ENCODE data around the gene TPH2. TPM values are rescaled to one million over a fixed set of nuclear protein-coding genes. Genes with fewer than 3 reads are reported as not detected.
A peak's percentile ranks its signal among the peaks of the same experiment; 100 is the strongest.

Gene TPH2
- total RNA-seq, 1 donor from 2014 or later, result not detected

DNA sequence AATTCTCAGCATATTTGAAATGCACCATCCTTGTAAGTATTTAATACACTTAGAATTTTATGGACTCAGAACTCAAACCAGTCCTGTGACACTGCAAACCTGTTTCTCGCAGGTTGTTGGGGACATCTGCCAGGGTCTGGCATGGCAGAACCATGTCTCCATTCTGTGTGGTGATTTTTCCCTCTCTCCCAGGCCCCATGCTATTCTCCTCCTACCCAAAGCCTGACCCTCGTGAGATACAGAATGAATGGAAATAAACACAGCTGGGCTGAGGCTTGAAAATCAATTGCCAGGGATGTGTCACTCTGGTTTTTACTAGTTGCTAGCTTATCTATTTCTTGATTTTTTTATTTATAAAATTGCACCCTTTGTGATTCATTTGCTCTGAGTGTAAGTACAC, 19.8 kb downstream of the TPH2 start:
- DNase-seq (ENCODE audit: extremely low read depth, low read depth, low spot score), result no peak

DNA sequence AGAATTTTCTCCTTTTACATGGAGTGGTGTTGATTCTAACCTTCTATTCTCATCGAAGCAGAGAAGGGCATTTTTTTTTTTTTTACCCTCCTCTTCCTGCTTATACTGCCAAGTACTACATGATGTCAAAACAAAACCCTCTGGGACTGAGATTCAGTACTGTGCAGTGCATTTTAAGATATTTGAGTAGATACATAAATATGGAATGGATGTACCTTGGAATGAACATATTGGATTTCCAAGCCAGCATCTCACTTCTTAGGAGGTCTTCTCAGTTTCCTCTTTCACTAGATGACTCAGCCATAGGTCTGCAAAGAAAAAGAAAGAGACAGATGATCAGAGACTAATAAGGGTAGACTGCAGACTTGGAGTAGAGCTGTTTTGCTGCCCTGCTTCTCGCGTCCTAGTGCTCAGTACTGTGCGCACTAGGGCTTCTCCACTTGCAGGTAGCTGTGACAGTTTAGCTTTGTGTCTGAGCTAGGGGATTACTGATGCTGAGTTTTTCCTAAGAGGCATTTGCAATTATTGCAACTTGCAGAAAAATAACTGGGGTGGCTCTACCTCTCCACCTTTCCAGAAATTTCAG, 20.4 kb downstream of the TPH2 start:
- DNase-seq (ENCODE audit: extremely low read depth, low read depth, low spot score), result no peak

DNA sequence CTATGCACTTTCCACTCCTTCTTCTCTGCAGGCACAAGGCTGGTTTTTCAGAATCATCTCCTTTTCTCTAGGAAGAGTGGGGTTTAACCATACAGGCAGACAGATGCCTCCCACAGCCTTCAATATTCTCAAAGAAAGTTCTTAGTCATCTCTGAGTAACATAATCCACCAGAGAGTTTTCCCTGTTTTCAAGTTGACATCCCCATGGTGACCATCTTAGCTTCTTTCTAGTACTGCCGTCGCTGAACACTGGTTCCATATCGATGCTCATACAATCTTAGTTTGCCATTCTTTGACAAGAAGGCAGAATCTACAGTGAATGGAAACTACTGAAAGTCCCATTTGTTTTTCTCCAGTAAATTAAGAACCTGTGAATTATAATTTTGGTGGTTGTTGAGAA, 28.6 kb downstream of the TPH2 start:
- no peak for DNase-seq (ENCODE audit: extremely low read depth, low read depth, low spot score)

DNA sequence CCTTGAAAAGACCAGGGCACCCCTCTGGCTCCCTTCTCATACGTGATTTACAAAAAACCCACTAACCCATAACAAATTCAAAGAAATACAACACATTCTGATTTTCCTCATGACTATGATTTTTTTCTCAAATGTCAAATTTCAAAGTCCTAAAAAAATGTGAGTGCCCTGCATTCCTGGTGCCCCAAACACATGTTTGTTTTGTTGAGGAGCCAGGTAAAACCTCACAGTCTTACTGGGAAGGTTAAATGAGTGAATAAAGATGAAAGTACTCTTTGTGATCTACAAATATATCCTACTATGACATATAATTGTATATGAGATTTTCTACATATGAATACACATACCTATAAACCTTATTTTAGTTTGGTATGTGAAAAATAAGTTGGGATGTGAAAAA, 30.7 kb downstream of the TPH2 start:
- no peak for DNase-seq (ENCODE audit: extremely low read depth, low read depth, low spot score)

DNA sequence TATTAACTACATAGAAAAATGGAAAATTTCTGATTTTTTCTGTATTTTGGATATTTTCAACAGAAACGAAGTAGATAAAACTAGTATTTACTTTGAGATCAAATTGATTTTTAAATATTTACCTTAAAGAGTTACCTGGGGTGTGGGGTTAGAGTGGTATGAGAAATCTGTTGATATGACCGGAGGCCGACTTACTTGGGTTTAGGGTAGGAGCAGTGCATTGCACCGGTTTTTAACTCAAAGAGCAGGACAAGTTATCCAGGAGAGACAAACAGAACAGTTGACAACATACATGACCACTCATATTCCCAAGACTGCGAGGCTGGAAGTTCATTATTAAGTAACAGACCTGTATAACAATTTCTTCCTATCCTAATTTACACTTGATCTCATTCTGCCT, 31.4 kb downstream of the TPH2 start:
- no peak for DNase-seq (ENCODE audit: extremely low read depth, low read depth, low spot score)

DNA sequence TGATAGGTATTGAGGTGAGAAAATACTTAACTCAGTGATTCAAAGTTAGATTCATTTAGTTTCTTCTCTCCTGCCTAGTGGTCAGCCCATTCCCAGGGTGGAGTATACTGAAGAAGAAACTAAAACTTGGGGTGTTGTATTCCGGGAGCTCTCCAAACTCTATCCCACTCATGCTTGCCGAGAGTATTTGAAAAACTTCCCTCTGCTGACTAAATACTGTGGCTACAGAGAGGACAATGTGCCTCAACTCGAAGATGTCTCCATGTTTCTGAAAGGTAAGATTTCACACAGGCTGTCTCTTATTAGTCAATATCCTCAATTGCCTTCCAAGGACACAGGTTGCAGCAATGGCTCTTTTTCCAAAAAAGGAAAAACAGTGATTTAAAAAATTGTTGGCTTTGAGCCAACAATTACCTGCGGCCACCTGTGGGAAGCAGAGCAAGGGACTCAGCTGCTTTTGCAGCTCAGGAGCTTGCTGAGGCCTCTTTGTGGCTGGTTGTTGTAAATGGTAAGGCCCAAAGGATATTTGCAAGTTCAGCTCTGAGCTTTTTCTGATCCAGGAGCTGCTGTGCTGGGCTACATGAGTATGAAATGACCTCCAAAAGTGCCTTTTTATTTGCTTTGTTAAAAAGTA, 33.9 kb downstream of the TPH2 start:
- DNase-seq (ENCODE audit: extremely low read depth, low read depth, low spot score), result no peak

DNA sequence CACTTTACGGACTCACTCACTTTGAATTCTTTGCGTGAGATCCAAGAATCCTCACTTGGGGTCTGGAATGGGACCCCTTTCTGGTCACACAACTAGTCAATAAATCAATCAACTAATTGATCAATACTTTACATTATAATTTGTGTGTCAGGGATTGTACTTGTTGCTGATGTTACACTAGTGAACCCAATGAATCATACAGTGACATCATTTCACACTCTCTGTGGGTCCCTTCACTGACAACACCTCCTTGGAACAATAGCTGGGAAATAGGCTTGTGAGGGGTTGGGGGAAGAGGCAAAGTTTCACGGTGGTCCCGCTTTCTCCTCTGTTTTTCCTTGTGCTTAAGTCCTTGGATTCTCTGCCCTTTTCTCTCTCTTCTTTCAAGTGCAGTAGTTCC, 35.0 kb downstream of the TPH2 start:
- DNase-seq (ENCODE audit: extremely low read depth, low read depth, low spot score), result no peak

DNA sequence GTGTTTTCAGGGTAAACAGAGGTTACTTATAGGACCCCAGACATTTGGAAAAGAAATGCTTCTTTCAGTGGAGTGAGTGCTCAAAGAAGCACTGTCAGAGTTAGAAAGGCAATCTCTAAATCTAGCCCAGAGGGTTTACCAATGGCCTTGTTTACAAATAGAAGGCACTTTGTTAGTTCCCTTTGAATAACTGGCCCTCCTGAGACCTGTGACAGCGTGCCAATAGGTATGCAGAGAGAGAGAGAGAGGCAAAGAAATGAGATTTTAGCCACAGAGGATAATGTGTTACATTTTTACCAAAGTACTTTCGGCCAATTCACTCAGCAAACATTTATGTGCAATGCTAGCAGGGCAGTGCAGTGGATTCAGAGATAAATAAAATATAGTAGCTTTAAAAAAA, 41.9 kb downstream of the TPH2 start:
- no peak for DNase-seq (ENCODE audit: extremely low read depth, low read depth, low spot score)

DNA sequence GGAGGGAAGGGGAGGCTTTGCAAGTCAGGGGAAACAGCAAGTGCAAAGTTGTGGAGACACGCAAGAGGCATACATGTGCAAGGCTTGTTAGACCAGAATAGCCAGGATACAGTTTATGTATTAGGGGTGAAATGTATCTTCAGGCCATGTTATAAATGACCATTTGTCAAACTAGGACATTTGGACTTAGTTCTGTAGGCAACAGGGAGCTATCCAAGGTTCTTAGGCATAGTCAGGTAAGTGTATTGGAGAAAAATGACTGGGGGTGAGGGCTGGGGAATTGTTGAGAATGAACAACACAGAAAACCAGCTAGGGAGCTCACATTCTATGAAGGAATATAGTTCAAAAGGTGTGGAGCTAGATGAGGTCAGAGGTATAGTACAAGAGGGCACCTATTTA, 42.5 kb downstream of the TPH2 start:
- no peak for DNase-seq (ENCODE audit: extremely low read depth, low read depth, low spot score)

DNA sequence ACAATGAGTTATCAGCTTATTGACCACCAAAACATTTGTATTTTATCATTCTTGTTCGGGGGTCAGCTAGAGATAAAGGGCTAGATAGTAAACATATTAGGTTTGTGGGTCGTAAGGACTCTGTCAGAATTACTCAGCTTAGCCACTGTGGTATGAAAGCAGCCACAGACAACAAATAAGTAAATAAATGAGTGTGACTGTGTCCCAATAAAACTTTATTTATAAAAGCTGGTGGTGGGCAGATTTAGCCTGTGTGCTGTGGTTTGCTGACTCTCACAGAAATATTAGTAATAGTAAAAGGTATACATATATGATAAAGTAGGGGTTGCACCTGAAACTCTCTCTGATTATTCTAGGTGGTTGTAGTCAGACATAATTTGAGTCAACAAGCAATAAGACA, 56.1 kb downstream of the TPH2 start:
- DNase-seq (ENCODE audit: extremely low read depth, low read depth, low spot score), result no peak

DNA sequence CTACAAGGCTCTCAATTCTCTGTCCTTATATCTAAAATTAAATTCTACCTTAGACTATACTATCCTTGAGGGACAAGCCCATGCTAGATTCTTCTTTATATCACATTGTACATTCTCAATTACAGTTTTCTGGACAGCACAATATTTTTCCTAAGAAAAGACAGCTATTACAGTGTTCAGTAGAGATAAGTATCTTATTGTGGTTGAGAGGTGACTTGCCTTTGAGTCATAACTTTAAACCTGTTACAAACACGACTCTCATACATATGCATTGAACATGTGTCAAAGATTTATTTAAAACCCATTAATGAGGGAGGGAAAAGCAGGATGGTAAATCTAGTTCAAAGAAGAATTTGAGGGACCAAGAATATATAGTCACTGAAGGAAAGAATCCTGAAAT, 61.1 kb downstream of the TPH2 start:
- DNase-seq (ENCODE audit: extremely low read depth, low read depth, low spot score), result no peak

DNA sequence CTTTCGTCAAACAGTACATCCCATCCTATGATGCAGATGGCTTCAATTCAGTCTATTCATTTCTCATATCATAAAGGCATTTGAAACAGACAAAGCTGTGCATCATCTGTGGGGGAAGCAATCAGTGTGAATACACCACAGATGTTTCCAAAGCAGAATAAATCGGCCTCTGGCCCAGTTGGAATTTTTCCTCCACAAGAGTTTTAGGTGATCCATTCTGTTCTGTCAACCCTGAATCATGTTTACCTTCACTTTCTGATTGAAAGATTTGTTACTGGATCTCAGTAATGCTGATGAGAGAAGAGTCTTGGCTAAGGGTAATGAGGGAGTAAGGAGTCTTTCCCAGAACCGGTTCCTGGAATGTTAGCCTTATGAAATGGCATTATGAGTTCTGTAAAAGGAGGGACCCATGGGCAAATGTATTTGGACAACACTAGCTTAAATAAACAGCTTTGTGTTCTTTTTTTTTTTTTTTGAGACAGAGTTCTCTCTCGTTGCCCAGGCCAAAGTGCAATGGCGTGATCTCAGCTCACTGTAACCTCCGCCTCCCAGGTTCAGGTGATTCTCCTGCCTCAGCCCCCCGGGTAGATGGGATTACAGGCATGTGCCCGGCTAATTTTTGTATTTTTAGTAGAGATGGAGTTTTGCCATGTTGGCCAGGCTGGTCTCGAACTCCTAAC, 62.5 kb downstream of the TPH2 start:
- no peak for DNase-seq (ENCODE audit: extremely low read depth, low read depth, low spot score)

DNA sequence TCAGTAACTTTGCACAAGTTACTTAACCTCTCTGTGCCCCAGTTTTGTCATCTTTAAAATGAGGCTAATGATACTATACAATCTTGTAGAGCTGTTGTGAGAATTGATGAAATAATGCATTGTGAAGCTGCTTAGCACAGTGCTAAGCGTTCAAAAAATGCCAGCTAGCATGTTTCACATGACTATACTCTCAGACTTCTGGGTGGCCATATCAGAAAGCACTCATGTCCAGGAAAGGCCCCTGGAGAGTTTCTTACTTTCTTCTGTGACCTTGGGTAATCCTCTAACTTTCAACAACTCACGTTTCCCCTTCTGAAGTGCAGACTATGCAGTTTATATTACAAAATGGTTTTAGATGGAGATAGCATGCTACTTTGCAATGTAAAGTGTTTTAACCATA, 68.1 kb downstream of the TPH2 start:
- DNase-seq (ENCODE audit: extremely low read depth, low read depth, low spot score), result no peak

DNA sequence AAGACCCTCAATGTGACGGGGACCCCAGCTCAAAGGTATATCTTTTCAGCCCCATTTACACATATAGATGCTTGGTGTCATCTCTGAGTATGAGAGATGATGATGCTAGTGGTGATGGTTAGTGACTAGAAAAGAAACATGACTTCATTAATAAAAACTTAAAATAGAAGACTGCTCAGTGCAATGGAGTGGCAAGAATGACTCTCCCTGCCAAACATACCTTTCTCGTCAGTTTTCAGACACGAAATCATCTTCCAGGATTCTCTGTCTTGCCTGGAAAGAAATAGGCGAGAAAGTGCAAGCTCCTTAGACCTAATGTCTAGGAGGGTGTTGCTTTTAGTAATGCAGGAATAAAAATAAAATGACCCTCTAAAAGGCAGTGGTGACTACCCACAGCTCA, 71.7 kb downstream of the TPH2 start:
- no peak for DNase-seq (ENCODE audit: extremely low read depth, low read depth, low spot score)

DNA sequence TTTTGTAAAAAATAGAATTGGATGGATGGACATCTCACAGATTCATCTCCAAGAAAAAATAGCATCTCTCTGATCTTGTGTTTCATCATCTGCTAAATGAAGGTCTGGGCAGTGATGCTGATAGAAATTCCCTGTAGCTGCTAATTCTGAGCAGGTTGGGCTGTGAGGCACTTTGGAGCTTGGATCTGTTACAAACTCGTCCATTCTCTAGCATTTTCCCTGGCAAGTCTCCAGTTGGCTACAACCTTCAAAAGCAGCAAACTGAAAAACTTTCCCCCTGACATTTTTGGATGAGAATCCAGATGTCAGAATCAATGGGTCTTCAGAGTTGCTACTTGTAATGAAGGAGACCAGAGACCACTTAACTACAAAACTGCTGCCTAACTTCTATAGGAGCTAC, 72.7 kb downstream of the TPH2 start:
- no peak for DNase-seq (ENCODE audit: extremely low read depth, low read depth, low spot score)

DNA sequence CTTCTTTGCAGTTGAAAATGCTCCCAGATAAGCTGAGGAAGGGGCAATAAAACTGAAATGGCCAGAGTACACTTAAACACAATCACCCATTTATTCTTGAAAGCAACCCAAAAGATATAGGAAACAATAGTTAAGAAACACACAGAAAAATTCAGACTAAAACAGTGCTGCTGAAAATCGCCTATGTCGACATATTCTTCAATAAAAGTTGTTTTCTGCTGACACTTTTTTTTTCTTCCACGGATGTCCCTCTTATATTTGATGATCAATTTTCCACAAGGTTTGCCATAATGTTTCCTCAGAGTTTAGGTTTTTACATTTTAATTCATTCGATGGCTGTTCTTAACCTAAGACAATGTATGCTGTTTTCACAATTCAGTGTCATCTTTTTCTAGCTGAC, 74.2 kb downstream of the TPH2 start:
- no peak for DNase-seq (ENCODE audit: extremely low read depth, low read depth, low spot score)

DNA sequence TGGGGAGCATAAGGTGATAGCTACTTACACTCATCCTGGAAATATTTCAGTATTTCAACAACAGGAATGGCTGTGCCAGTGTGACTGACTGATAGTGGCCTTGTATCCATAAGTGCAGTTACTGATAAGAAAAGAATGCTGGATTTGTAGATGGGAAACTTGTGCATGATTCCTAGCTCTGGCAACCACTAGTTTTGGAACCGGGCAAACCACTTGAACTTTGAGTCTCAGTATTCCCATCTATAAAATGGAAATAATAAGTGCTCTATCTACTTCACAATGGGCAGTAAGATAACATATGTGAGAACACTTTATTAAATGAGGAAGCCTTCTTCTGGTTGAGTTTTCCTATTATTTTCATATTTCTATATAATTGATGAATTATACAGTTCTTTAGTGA, 77.2 kb downstream of the TPH2 start:
- DNase-seq (ENCODE audit: extremely low read depth, low read depth, low spot score), result no peak

DNA sequence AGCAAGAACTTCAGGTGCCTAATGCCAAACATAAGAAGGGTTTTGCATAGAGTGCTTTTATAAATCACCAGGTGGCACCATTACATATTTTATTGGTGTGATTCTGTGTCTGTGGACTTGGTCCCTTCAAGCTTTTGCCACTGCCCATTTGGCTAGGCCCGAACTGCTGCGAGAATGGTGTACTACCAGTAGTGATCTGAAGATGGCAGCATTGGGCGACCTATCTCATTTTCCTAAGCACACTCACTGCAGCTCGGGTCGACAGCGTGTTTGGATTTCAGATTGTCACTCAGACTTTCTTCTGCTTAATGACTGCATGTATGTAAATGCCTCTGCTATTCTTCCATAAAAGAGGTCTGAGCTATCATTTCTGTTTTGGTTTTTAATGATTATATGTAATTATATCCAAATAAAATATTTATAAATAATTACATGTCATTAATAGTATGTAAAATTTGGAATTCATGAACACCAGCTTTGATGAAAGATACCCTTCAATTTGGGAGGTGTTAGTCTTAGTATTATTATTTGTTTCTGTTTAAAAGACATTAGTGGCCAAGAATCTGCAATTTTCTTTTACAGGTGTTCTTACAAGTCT, 78.5 kb downstream of the TPH2 start:
- DNase-seq (ENCODE audit: extremely low read depth, low read depth, low spot score), result peak; percentile 41

DNA sequence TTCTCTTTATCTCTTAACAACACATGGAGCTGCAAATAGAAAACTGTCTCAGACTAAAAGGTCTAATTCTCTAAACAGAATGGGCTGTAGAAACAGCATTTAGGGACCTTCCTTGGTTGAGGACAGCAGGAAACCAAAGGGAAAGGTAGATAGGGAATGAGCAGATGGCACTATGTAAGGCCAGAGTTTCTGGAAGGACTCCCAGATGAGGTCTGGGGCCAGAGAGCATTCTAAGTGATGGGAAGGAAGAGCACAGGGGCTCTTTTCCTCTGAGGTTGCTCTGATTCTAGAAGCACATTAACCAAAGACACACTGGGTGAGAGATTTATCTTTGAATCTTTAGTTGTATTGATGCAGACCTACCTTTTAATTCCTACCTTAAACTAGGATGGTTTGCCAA, 79.4 kb downstream of the TPH2 start:
- DNase-seq (ENCODE audit: extremely low read depth, low read depth, low spot score), result no peak

DNA sequence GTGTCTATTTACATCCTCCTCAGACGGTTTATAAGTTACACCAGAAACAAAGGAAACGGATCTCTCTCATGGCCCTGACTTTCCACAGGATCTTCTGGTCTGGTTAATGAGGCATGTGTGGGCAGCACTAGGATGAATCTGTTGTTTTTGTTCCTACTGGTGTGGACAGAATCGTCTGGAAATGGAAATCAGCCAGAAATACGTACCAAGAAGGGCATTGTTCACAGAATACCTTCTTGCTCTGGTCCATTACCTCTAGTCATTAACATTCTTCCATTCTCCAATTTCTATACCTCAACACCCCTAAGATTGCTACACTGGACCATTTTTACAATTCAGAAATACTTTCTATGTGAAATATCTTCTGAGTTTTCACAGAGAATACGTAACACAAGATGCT, 86.0 kb downstream of the TPH2 start:
- no peak for DNase-seq (ENCODE audit: extremely low read depth, low read depth, low spot score)

DNA sequence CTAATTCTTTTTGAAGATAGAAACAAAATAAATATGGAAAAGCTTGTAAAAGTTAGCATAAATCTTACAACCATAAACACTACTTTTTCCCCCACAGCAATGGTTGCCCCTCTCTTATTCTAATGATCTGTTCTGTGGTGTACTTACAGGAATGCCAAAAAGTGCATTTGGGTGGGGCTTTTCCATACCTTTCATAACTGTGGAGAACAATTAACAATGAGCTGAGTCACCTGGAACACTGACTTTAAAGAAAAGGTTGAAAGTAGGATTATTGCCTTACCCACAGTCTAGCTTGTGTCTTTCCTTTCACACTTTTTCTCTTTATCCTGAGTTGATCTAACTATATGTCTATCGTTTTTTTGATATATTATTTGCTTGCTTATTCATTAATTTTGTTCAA, 86.9 kb downstream of the TPH2 start:
- no peak for DNase-seq (ENCODE audit: extremely low read depth, low read depth, low spot score)

DNA sequence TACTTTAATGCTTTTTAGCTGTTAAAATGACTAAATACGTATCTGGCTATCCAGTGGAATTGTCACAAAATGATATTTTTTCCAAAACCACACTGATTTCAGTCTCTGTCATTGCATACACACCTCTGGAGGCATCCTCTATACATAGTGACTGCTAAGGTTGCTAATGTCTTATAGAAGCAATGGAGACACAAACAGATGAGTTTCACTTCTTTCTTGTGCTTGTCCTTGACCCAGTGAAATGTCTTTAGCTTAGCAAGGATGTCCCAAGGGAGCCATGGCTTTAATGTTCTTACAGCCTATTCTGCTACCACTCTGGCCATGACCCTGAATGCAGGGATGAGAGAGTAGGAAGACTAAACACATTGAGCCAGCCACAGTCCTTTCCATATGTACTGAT, 90.3 kb downstream of the TPH2 start:
- no peak for DNase-seq (ENCODE audit: extremely low read depth, low read depth, low spot score)

All from glomerular endothelial cell (primary cell).